HG03571 (cell line): ENCODE data around the gene CRY1.
A peak's percentile ranks its signal among the peaks of the same experiment; 100 is the strongest.
"Not testable (repeated sequence)": the region's sequence is repeated elsewhere in the genome, so short reads cannot be mapped to it uniquely, and the experiment has no call there.

Experiments
- ATAC-seq: cut with Tn5 transposase; IDR thresholded peaks from one replicate; pipeline ENCODE4 v1.9.1; 2021; ENCODE audit not compliant: unreplicated experiment

The CRY1 gene

GRCh38 chr12:107108995-107109508 is 15.7 kb upstream of the CRY1 start:
- no peak for ATAC-seq

GRCh38 chr12:107108366-107108765 is 15.0 kb upstream of the CRY1 start:
- ATAC-seq = not testable (repeated sequence)

DNA sequence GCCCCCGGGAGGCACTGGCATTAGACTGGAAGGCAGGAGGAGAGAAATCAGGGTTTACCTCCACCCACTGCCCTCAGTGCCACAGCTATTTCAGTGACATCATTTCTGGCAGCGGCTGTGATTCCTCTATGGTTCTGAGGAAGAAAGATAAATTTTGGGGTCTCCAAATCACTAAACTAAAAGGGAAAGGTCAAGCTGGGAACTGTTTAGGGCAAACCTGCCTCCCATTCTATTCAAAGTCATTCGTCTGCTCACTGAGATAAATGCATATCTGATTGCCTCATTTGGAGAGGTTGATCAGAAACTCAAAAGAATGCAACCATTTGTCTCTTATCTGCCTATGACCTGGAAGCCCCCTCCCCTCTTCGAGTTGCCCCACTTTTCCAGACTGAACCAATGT is 14.0 kb upstream of the CRY1 start:
- no peak for ATAC-seq

DNA sequence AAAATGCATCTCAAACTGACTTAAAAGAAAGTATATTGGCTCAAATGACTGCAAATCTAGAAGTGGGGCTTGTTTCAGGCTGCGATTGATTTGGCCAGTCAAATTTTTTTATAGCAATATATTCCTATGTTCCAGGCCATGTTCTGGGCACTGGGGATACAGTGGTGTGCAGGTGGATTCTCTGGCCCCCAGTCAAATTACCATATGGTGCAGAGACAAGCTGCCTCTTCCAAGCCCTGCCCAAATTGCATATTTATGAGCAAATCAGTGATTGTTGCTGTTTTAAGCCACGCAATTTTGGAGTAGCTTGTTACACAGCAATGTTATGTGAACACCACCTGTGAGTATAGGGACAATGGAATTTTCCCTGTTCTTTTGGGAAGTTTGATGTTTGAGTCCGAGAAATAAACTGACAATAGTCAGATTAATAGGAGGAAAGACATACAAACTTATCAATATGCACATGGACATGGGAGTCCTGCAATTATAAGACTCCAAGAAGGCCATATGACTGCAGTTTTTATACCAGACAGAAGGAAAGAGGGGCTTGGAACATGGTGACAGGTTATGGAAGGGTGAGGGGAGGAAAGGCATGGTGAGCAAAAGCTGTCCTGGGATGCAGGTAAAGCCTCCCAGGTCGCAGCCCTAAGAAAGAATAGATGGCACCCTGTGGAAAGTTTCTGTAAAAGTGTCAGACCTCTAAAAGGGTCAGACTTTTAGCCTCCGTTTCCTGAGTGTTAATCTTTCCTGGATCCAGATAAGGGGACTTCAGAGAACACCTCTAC is 13.1 kb upstream of the CRY1 start:
- ATAC-seq = no peak

DNA sequence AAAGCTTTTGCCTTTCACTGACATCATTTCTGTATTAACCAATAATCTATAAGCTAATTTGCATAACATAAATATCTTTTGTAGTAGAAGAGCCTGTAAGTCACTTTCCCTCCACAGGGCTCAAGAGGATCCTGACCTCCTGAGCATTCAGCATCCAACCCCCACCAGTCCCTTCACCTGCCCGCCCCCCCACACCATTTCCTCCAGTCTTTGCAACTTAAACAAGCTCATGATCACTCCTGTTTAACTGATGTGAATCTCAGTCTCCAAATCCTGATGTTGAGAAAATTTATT is 12.0 kb upstream of the CRY1 start:
- no peak for ATAC-seq

DNA sequence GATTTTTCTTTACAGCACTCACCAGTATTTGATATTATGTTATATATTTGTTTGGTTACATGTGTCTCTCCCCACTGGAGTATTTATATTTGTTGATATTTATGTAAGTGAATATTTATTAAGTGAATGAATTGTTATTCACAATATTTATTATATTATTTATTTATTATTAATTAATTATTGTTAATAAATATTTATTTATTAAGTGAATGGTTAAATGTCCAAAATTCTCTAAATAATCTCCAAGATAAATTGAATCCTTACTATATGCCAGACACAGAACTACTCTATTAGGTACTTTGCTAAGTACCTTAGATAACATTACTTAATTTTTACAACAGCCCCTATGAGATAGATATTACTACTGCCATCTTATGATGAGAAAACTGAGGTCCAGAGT is 10.2 kb upstream of the CRY1 start:
- ATAC-seq = no peak

- no peak for ATAC-seq
Observed at GRCh38 chr12:107103097-107103496, 9.7 kb upstream of the CRY1 start.

GRCh38 chr12:107102294-107102693 is 8.9 kb upstream of the CRY1 start:
- ATAC-seq = no peak

GRCh38 chr12:107101651-107102050 is 8.3 kb upstream of the CRY1 start:
- no peak for ATAC-seq

DNA sequence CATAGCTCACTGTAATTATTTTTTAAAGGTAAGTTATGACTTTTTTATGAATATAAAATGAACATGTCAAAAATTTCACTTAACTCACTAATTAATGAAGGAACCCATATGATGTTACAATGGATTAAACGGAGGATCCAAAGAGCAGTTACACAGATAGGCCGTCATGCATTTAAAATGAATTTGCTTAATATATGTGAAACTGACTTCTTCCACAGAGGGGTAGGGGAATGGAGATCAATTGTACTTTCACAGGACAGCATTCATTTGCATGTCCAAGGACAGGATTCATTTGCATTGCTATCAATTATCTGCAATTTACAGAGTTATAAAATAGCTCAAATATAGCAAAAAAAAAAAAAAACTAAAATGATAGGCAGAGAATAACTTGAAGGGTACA is 6.6 kb upstream of the CRY1 start:
- ATAC-seq = no peak

GRCh38 chr12:107096571-107096970 is 3.2 kb upstream of the CRY1 start:
- ATAC-seq = no peak

DNA sequence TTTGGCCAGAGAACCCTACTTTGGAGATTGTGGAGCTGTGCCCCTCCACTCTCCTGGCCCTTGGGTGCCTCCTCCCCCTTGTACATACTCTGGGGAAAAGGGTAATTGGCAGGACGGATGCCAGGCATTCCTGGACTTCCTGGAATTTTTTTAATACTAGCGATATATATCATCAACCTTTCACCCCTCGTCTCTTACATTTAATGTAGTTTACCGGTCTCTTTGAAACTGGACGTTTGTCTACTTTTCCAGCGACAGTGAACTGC is 767 bp upstream of the CRY1 start:
- no peak for ATAC-seq

- ATAC-seq = peak; percentile 27
Observed at GRCh38 chr12:107092669-107093416, 506 bp downstream of the CRY1 start.

- no peak for ATAC-seq
Observed at GRCh38 chr12:107091989-107092641, 1.2 kb downstream of the CRY1 start.

GRCh38 chr12:107091381-107091780 is 2.0 kb downstream of the CRY1 start:
- ATAC-seq = no peak

DNA sequence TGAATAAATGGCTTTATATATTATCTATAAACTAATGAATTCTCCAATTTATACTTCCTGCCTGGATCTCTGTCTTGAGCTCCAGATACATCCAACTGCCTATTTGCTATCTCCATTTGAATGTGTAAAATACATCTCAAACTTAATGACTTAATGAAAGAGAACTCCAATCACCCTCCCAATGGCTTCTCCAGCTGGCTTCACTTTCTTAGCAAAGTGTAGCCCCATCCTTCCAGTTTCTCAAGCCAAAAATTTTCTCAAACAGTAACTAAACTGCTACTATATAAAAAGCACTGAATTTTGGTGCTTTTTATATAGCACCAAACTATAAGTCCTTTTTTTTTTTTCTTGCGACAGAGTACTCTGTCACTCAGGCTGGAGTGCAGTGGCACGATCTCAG is 2.6 kb downstream of the CRY1 start:
- no peak for ATAC-seq

DNA sequence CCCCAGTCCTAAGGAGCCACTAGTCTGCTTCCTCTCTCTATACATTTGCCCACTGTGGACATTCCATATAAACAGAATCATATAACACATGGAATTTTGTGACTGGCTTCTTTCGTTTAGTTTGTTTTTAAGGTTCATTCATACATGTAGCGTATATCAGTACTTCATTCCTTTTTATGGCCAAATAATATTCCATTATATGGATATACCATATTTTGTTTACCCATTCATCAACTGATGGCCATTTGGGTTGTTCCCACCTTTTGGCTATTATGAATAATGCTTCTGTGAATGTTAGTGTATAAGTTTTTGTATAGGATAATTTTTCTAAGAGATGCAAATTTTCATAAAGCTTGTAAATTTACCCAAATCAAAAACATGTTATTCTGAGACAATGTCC is 4.4 kb downstream of the CRY1 start:
- ATAC-seq = no peak

- no peak for ATAC-seq
Observed at GRCh38 chr12:107086314-107086713, 7.0 kb downstream of the CRY1 start.

DNA sequence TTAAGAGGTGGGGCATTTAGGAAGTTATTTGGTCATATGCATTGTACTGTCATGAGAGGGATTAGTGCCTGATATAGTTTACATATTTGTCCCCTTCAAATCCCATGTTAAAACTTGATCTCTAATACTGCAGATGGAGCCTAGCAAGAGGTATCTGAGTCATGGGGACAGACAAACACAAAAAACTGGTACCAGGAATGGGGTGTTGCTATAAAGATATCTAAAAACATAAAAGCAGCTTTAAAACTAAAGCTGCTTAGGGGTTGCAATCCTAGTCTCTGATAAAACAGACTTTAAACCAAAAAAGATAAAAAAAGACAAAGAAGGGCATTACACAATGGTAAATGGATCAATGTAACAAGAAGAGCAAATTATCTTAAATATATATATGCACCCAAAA is 11.6 kb downstream of the CRY1 start:
- ATAC-seq = no peak

DNA sequence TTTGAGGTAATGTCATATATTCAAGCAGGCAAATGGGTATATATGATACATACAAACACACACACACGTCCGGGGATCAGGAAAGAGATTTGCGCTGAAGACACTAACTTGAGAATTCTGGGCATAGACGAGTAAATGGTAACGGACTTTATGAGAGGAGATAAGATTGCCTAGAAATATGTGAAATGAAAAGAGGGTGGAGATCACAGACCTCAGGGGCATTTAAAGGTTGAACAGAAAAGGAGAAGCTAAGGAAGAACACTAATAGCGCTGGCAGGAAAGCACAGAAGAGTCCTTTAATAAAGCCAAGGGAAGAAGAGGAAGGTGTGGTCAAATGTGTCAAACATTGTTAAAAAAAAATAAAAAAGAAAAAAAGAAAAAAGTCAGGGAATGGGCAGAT is 13.1 kb downstream of the CRY1 start:
- no peak for ATAC-seq

DNA sequence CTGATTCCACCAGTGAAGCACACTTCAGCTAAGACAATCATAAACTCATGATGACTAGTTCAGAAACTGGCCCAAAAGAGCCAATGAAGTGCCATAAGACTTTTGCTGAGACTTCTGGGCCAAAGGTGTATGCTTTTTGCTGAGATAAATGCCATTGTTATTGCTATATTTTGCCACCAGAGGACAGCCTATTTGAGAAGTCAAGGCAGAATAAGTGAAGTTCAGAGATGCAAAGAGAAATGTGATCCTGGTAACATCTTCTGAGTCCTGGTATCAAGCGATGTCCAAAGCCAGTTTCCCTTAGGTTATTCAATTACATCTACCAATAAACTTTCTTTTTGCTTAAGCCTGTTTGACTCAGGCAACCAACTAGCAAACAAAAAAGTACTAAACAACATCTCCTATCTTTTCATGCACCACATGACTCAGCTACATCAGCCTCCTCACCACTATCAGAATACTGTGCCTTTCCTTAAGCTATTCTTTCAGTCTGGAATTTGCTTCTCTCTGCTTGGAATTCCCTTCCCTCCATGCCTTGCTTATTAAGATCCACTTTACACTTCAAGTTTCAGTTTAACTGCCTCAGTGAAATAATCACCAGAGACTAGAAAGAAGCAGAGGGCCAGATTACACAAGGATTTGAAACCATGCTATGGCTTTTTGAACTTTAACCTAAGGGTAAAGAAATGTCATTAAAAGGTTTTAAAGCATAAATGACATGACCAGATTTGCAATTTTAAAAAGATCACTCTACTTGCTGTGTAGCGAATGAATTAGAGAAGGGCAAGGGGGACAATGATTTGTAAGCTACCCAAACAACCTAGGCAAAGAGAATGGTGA is 14.0 kb downstream of the CRY1 start:
- no peak for ATAC-seq
